Naive thymus-derived CD8-positive, alpha-beta T cell (primary cell): ENCODE data around the gene LMOD3. TPM values are rescaled to one million over a fixed set of nuclear protein-coding genes. Genes with fewer than 3 reads are reported as not detected.
A peak's percentile ranks its signal among the peaks of the same experiment; 100 is the strongest.

Experiments used
- ATAC-seq, 2 donors: fragments of 150-1000 bp; cut with Tn5 transposase in 1 of 2; sonication (Bioruptor Pico), chemical (Tn5 transposase) in 1 of 2; 1 replicate in 1 of 2; 2 replicates in 1 of 2; pipeline ENCODE4 v1.10.0; 2021; ENCODE audit warnings: mild to moderate bottlenecking in 2 of 2, moderate library complexity in 2 of 2
- POLR2A ChIA-PET: fragments of 350-600 bp; sonication (Branson Sonifier 250); formaldehyde crosslinking; loops from one replicate; lab custom pipeline; 2021; ENCODE audit warnings: antibody characterized with exemption; lab: Charles Lee
- DNase-seq, 10 donors: peaks; one replicate each; pipeline versions ENCODE4 v3.0.0 to v3.0.0-alpha.2; 2020 to 2022
- H3K27ac Mint-ChIP-seq, 10 donors: one replicate each; pipeline ENCODE4 v1.8.0; 2020 to 2022; ENCODE audit warnings: mild to moderate bottlenecking in 10 of 10, mixed read lengths in 10 of 10, moderate library complexity in 4 of 10, inconsistent platforms in 1 of 10
- H3K27me3 Mint-ChIP-seq, 5 donors: one replicate each; pipeline ENCODE4 v1.8.0; 2021 to 2022; ENCODE audit warnings: mixed read lengths in 5 of 5
- H3K36me3 Mint-ChIP-seq, 3 donors: one replicate each; pipeline ENCODE4 v1.8.0; 2020 to 2022; ENCODE audit warnings: mixed read lengths in 3 of 3, mild to moderate bottlenecking in 2 of 3, inconsistent platforms in 1 of 3
- H3K4me1 Mint-ChIP-seq, 4 donors: one replicate each; pipeline ENCODE4 v1.8.0; 2021 to 2022; ENCODE audit warnings: mixed read lengths in 4 of 4
- H3K4me3 Mint-ChIP-seq, 10 donors: one replicate each; pipeline ENCODE4 v1.8.0; 2020 to 2022; ENCODE audit warnings: mild to moderate bottlenecking in 10 of 10, mixed read lengths in 10 of 10, moderate library complexity in 6 of 10, inconsistent platforms in 1 of 10
- H3K9me3 Mint-ChIP-seq, 9 donors: one replicate each; pipeline ENCODE4 v1.8.0; 2020 to 2022; ENCODE audit warnings: mixed read lengths in 9 of 9, mild to moderate bottlenecking in 3 of 9, inconsistent platforms in 1 of 9, moderate library complexity in 1 of 9
- polyA plus RNA-seq, 3 donors: library from polyadenylated mRNA; unstranded; fragments of 300-500 nt; fragmentation: Illumina TruSeq; gene quantifications; one replicate each; pipeline ENCODE4 v1.2.3, GENCODE V29; 2021
- total RNA-seq, 8 experiments: library from RNA in 2 of 8; stranded (reverse) in 2 of 8; gene quantifications; one replicate each; pipeline ENCODE4 v1.2.3 and lab custom pipeline; 2021 to 2026

Gene LMOD3
- total and polyA plus RNA-seq, 5 experiments from 2014 or later = 0.06 TPM; not detected in 4

- Mint-ChIP-seq H3K4me3 (no peak overlapping the region), H3K9me3 (no peaks in the 10 kb centered on the region), H3K27ac (no peak overlapping the region), H3K27me3 (peaks cover 0 to 10% (median 3%) of the 10 kb centered on the region in 5 donors), H3K36me3 (no peaks in the 10 kb centered on the region), H3K4me1 (no peaks in the 10 kb centered on the region)
- DNase-seq = no peak
- ATAC-seq = no peak
- POLR2A ChIA-PET = no interaction called here
Observed at GRCh38 chr3:69142797-69143454, 20.5 kb upstream of the LMOD3 start.

DNA sequence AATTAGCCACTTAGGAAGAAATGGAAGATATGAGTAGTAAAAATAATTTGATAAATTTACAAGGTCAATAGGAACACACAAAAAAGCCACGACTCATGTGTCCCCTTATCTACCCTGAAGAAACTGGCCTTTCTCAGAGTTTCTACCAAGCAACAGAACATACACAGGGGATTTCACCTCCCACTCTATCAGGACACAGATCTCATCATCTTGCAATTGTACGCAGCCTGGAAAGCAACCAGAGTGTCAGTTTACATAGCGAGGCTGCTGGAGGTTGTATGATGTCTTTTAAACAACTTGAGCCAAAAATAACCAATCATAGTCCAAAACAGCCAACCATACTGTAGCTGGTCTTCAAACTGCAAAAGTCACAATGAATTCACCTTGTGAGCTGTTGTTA is 19.7 kb upstream of the LMOD3 start:
- Mint-ChIP-seq H3K4me3 (no peak overlapping the region), H3K27ac (no peak overlapping the region), H3K27me3 (peaks cover 0 to 10% (median 3%) of the 10 kb centered on the region in 5 donors), H3K4me1 (no peaks in the 10 kb centered on the region), H3K9me3 (no peaks in the 10 kb centered on the region), H3K36me3 (no peaks in the 10 kb centered on the region)
- ATAC-seq = no peak
- POLR2A ChIA-PET = no interaction called here
- DNase-seq = no peak

DNA sequence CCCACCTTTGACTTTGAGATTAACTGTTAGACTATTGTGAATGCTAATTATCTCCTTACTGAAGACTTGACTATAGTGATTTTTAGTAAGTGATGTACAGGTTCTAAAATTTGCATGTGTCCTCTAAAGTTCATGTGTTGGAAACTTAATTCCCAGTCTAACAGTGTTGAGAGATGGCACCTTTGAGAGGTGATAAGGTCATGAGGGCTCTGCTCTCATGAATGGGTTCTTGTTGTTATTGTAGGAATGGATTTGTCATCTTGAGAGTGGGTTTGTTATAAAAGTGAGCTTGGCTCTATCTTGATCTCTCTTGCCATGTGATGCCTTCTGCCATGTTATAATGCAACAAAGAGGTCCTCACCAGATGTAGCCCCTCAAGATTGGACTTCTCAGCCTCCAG is 18.9 kb upstream of the LMOD3 start:
- no peak for DNase-seq
- no peak for ATAC-seq
- no peaks in the 10 kb centered on the region for H3K9me3 Mint-ChIP-seq
- H3K27ac Mint-ChIP-seq = no peak overlapping the region
- POLR2A ChIA-PET = no interaction called here
- H3K27me3 Mint-ChIP-seq = peaks cover 0 to 10% (median 3%) of the 10 kb centered on the region in 5 donors
- no peaks in the 10 kb centered on the region for H3K36me3 Mint-ChIP-seq
- H3K4me1 Mint-ChIP-seq = no peaks in the 10 kb centered on the region
- no peak overlapping the region for H3K4me3 Mint-ChIP-seq

DNA sequence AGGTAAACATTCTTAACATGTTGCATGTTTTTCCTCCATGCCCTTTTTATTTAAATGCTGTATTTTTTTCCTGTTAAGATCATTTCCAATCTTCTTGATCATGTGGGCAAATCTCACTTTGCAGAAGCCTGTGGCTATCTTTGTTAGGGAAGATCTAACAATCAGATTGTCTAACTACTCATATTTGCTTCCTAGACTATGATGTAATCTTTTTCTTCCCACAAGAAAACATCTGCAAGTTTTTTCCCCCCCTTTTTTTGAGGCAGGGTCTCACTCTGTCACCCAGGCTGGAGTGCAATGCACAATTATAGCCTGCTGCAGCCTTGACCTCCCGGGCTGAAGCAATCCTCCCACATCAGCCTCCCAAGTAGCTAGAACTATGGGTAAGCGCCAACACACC is 15.0 kb upstream of the LMOD3 start:
- no peak for ATAC-seq
- H3K9me3 Mint-ChIP-seq = no peaks in the 10 kb centered on the region
- POLR2A ChIA-PET = no interaction called here

DNA sequence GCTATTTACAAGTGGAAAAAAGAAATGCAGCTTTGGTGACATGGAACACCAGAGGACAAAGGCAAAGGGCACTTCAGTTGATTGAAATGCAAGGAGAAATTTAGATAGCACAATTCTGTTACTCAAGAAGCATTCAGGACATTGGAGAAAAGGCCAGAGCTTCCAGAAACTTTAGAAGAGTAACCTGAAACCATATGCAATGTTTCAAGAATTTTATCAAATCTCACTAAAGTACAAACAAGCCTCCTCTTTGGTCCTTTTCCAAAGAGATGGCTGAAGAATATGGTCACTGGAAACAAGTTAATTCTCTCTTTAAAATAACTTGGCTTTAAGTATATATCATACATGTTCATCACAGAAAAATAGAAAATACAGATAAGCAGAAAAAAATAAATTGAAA is 14.6 kb upstream of the LMOD3 start:
- no peaks in the 10 kb centered on the region for H3K9me3 Mint-ChIP-seq

More for the DNA sequence above, 15.0 kb upstream of the LMOD3 start:
- DNase-seq = no peak
- Mint-ChIP-seq H3K4me1 (no peaks in the 10 kb centered on the region), H3K27ac (no peak overlapping the region), H3K27me3 (peaks cover 0 to 10% (median 4%) of the 10 kb centered on the region in 5 donors), H3K4me3 (no peak overlapping the region), H3K36me3 (no peaks in the 10 kb centered on the region)

GRCh38 chr3:69130689-69131088 is 8.3 kb upstream of the LMOD3 start:
- Mint-ChIP-seq H3K36me3 (no peaks in the 10 kb centered on the region), H3K27ac (no peak overlapping the region), H3K4me3 (no peak overlapping the region), H3K9me3 (peaks cover 0 to 2% (median 0%) of the 10 kb centered on the region in 9 donors), H3K4me1 (no peaks in the 10 kb centered on the region), H3K27me3 (peaks cover 0 to 1% (median 0%) of the 10 kb centered on the region in 5 donors)
- DNase-seq = no peak
- POLR2A ChIA-PET = no interaction called here
- no peak for ATAC-seq

More for the DNA sequence above, 14.6 kb upstream of the LMOD3 start:
- no peak overlapping the region for H3K27ac Mint-ChIP-seq
- DNase-seq (no peak), ATAC-seq (no peak)
- no peak overlapping the region for H3K4me3 Mint-ChIP-seq
- no peaks in the 10 kb centered on the region for H3K36me3 Mint-ChIP-seq
- no peaks in the 10 kb centered on the region for H3K4me1 Mint-ChIP-seq
- H3K27me3 Mint-ChIP-seq = peaks cover 0 to 10% (median 4%) of the 10 kb centered on the region in 5 donors
- POLR2A ChIA-PET = no interaction called here

GRCh38 chr3:69129531-69129930 is 7.1 kb upstream of the LMOD3 start:
- DNase-seq (no peak), ATAC-seq (no peak)
- Mint-ChIP-seq H3K4me1 (no peaks in the 10 kb centered on the region), H3K27ac (no peak overlapping the region), H3K36me3 (no peaks in the 10 kb centered on the region), H3K9me3 (peaks cover 0 to 2% (median 0%) of the 10 kb centered on the region in 9 donors), H3K4me3 (no peak overlapping the region), H3K27me3 (no peaks in the 10 kb centered on the region)
- POLR2A ChIA-PET = no interaction called here

- Mint-ChIP-seq H3K27ac (no peak overlapping the region), H3K9me3 (peaks cover 0 to 2% (median 0%) of the 10 kb centered on the region in 9 donors), H3K27me3 (no peaks in the 10 kb centered on the region), H3K4me3 (no peak overlapping the region), H3K36me3 (no peaks in the 10 kb centered on the region), H3K4me1 (no peaks in the 10 kb centered on the region)
- POLR2A ChIA-PET = no interaction called here
- ATAC-seq = no peak
- no peak for DNase-seq
Observed at GRCh38 chr3:69128509-69128908, 6.1 kb upstream of the LMOD3 start.

- no peak for DNase-seq
- H3K4me1 Mint-ChIP-seq = no peaks in the 10 kb centered on the region
- no peaks in the 10 kb centered on the region for H3K27me3 Mint-ChIP-seq
- H3K36me3 Mint-ChIP-seq = no peaks in the 10 kb centered on the region
- ATAC-seq = no peak
- peaks cover 0 to 2% (median 0%) of the 10 kb centered on the region in 9 donors for H3K9me3 Mint-ChIP-seq
- POLR2A ChIA-PET = no interaction called here
- H3K27ac Mint-ChIP-seq = no peak overlapping the region
- H3K4me3 Mint-ChIP-seq = no peak overlapping the region
Observed at GRCh38 chr3:69126999-69127398, 4.6 kb upstream of the LMOD3 start.

DNA sequence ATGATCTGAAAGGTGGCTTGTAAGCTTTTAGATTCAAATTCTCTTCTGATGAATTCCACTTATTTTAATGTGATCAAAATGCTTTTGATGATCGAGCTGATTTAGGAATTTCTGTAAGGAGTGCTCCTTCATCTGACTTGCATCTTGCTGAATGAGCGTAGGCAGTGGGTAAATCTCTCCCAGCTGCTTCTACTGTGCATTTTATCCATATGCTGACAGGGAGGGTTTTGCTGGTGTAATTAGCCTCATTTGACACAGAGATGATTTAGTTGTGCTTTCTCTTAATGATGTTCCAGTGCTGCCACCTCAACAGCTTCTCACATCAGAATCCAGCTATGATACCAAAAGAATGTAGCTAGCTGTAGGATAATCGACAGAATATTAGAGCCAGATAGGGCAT is 3.8 kb upstream of the LMOD3 start:
- Mint-ChIP-seq H3K4me1 (peaks cover 0 to 1% (median 0%) of the 10 kb centered on the region in 4 donors), H3K27me3 (no peaks in the 10 kb centered on the region), H3K27ac (no peak overlapping the region), H3K9me3 (no peaks in the 10 kb centered on the region), H3K4me3 (no peak overlapping the region), H3K36me3 (no peaks in the 10 kb centered on the region)
- no peak for DNase-seq
- POLR2A ChIA-PET = no interaction called here
- no peak for ATAC-seq

- Mint-ChIP-seq H3K27ac (no peak overlapping the region), H3K27me3 (peaks cover 0 to 2% (median 0%) of the 10 kb centered on the region in 5 donors), H3K36me3 (no peaks in the 10 kb centered on the region), H3K4me1 (peaks cover 2 to 6% (median 5%) of the 10 kb centered on the region in 4 donors), H3K9me3 (no peaks in the 10 kb centered on the region), H3K4me3 (no peak overlapping the region)
- POLR2A ChIA-PET = no interaction called here
- DNase-seq = no peak
- no peak for ATAC-seq
Observed at GRCh38 chr3:69121950-69122349, 445 bp downstream of the LMOD3 start.

DNA sequence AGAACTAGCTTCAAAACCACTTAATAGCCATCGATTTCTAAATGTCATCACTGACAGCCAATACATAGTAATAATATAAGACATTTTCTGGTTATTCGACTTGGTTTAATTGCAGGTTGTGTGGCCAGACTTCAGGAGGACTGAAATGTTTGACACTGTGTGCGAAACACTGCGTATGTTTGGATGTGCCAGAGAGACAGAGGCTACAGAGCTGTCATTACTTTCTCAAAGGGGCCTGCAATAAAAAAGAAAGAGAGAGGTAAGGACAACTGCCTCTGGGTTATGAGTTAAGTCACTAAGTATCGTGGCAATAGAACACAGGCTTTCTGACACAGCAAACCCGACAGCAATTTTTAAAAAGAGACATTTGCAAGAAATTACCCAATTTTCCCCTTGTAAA is 882 bp downstream of the LMOD3 start:
- Mint-ChIP-seq H3K9me3 (no peaks in the 10 kb centered on the region), H3K4me1 (peaks cover 2 to 6% (median 5%) of the 10 kb centered on the region in 4 donors), H3K36me3 (no peaks in the 10 kb centered on the region), H3K27ac (no peak overlapping the region), H3K4me3 (no peak overlapping the region), H3K27me3 (peaks cover 0 to 2% (median 0%) of the 10 kb centered on the region in 5 donors)
- POLR2A ChIA-PET = interaction anchor here (1.2 kb wide), 1 partner anchor 63 kb away, joined by 7 read pairs; no protein-coding TSS in a partner anchor
- ATAC-seq (no peak), DNase-seq (no peak)

DNA sequence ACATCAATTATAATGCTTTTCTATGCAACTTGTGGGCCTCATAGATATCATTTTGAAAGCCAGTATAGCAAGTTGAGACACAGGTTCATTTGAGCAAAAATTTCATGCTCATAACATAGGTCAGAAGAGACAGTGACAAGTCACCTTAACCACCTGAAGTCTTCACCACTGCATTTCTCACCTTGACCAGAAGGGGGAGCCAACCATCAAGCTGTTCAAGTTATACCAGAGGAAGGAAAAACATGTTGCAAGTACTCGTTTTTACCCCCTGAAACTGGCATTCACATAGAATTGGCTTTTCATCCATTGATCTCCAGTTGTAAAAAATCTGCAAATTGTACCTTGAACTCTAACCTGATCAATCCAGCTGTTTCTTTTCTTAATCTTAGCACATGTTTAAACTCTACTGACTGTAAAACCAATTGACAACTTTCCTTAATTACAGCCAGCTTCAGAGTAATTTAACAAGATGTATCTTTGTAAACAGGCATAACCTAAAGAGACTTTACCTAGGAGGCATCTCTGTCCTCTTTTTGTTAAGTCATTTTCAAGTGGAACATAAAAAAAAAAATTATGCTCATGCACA is 1.4 kb downstream of the LMOD3 start:
- DNase-seq (peak; percentile 55 to 88 (median 78)), ATAC-seq (peak; percentile 84 to 92)
- no peaks in the 10 kb centered on the region for H3K36me3 Mint-ChIP-seq
- H3K4me1 Mint-ChIP-seq = peaks cover 2 to 6% (median 5%) of the 10 kb centered on the region in 4 donors
- no peak overlapping the region for H3K27ac Mint-ChIP-seq
- H3K9me3 Mint-ChIP-seq = no peaks in the 10 kb centered on the region
- POLR2A ChIA-PET = interaction anchor here (1.2 kb wide), 1 partner anchor 63 kb away, joined by 7 read pairs; no protein-coding TSS in a partner anchor
- peaks cover 0 to 2% (median 0%) of the 10 kb centered on the region in 5 donors for H3K27me3 Mint-ChIP-seq
- no peak overlapping the region for H3K4me3 Mint-ChIP-seq
